PC-3 (cell line): Measurements from ENCODE around the gene MYO5A. TPM values are rescaled to one million over a fixed set of nuclear protein-coding genes. Genes with fewer than 3 reads are reported as not detected.

ENCODE experiments used
- ATAC-seq: fragments of 200-7000 bp; cut with Tn5 transposase; 2 replicates; pipeline ENCODE4 v1.9.1; 2020; ENCODE audit warnings: mild to moderate bottlenecking, moderate library complexity
- BruUV-seq: library from RNA; stranded (reverse); fragments of 400-500 nt; replicated peaks from 2 replicates; lab custom pipeline; 2021; lab: Mats Ljungman, UMichigan
- CTCF ChIA-PET: fragments of 300-600 bp; sonication (Branson Sonifier 250); formaldehyde crosslinking; loops from one replicate; lab custom pipeline; 2022; ENCODE audit warnings: antibody characterized with exemption; lab: Charles Lee
- POLR2A ChIA-PET: fragments of 300-600 bp; sonication (Branson Sonifier 250); formaldehyde crosslinking; loops from one replicate; lab custom pipeline; 2022; ENCODE audit warnings: antibody characterized with exemption; ENCODE audit not compliant: unreplicated experiment; lab: Charles Lee
- DNase-seq: peaks from one replicate; pipeline ENCODE4 v3.0.0-alpha.2; 2015
- H2AFZ ChIP-seq: fragments of 300-600 bp; sonication (generic); 2 replicates; pipeline ENCODE4 v1.6.0; 2016; ENCODE audit warnings: antibody characterized with exemption, low read length
- H3F3A ChIP-seq: fragments of 300-600 bp; sonication (generic); one replicate; pipeline ENCODE4 v1.6.0; 2017; ENCODE audit warnings: antibody characterized with exemption, low read length, control low read depth, mild to moderate bottlenecking; ENCODE audit not compliant: unreplicated experiment
- H3K27ac ChIP-seq: fragments of 300-600 bp; sonication (generic); 2 replicates; pipeline ENCODE4 v1.5.1; 2016; ENCODE audit warnings: mild to moderate bottlenecking, low read length
- H3K27me3 ChIP-seq: fragments of 300-600 bp; sonication (generic); 2 replicates; pipeline ENCODE4 v1.6.1; 2016; ENCODE audit warnings: low read length, mixed read lengths
- H3K36me3 ChIP-seq: fragments of 300-600 bp; sonication (generic); 2 replicates; pipeline ENCODE4 v1.6.1; 2016; ENCODE audit warnings: low read depth, mixed run types, low read length, mixed read lengths
- H3K4me1 ChIP-seq: fragments of 300-600 bp; sonication (generic); 2 replicates; pipeline ENCODE4 v1.5.1; 2016; ENCODE audit warnings: low read length; ENCODE audit not compliant: insufficient read depth
- H3K4me2 ChIP-seq: fragments of 300-600 bp; sonication (generic); 2 replicates; pipeline ENCODE4 v1.6.0; 2016; ENCODE audit warnings: low read length
- H3K4me3 ChIP-seq: fragments of 300-600 bp; sonication (generic); 2 replicates; pipeline ENCODE4 v1.5.1; 2016; ENCODE audit warnings: mild to moderate bottlenecking, low read length, mixed read lengths
- H3K79me2 ChIP-seq: fragments of 300-600 bp; sonication (generic); 2 replicates; pipeline ENCODE4 v1.6.1; 2017; ENCODE audit warnings: low read length, mixed read lengths
- H3K9ac ChIP-seq: fragments of 300-600 bp; sonication (generic); 2 replicates; pipeline ENCODE4 v1.6.0; 2016; ENCODE audit warnings: mild to moderate bottlenecking, low read length
- H3K9me2 ChIP-seq: fragments of 300-600 bp; sonication (generic); replicated peaks from 2 replicates; pipeline ENCODE4 v1.6.1; 2016; ENCODE audit warnings: mixed run types, low read length, mixed read lengths
- H3K9me3 ChIP-seq: fragments of 300-600 bp; sonication (generic); 2 replicates; pipeline ENCODE4 v1.6.1; 2016; ENCODE audit warnings: low read length, mixed read lengths
- H4K20me1 ChIP-seq: fragments of 300-600 bp; sonication (generic); 2 replicates; pipeline ENCODE4 v1.6.1; 2016; ENCODE audit warnings: low read length, mixed read lengths
- CTCF ChIP-seq: fragments of 300-600 bp; sonication (generic); conservative IDR thresholded peaks from 2 replicates; pipeline ENCODE4 v1.5.1; 2017; ENCODE audit warnings: antibody characterized with exemption, low read depth, mild to moderate bottlenecking, low read length
- EZH2 ChIP-seq: fragments of 300-600 bp; sonication (generic); IDR thresholded peaks from one replicate; pipeline ENCODE4 v1.6.1; 2017; ENCODE audit warnings: antibody characterized with exemption, mild to moderate bottlenecking, low read length; ENCODE audit not compliant: unreplicated experiment
- EZH2phosphoT487 ChIP-seq: fragments of 300-600 bp; sonication (generic); IDR thresholded peaks from 2 replicates; pipeline ENCODE4 v1.6.1; 2018; ENCODE audit warnings: mild to moderate bottlenecking, antibody characterized with exemption, low read length, borderline replicate concordance
- intact Hi-C: fragments of 100-400 bp; cut with micrococcal nuclease; formaldehyde crosslinking; loops from 2 replicates; pipeline ENCODE4 v1.9.0; 2023
- total RNA-seq: library from RNA; depleted of rRNA; stranded (reverse); fragments of >200 nt; gene quantifications from 2 replicates; pipeline ENCODE4 v1.2.3, GENCODE V29; 2014

The MYO5A gene
- total RNA-seq, 1 experiment from 2014 or later: 42.1 TPM

- BruUV-seq: no TSS peak
- ChIA-PET POLR2A (no interaction called here), CTCF (no interaction called here)
- TF ChIP-seq EZH2 (no peak), CTCF (no peak), EZH2phosphoT487 (no peak)
- Histone ChIP-seq H3K4me3 (no peak overlapping the region), H3K79me2 (peaks cover 30% of the 10 kb centered on the region), H3K36me3 (peaks cover 15% of the 10 kb centered on the region; the same call in 1 of the 2 replicates), H3K9me2 (no peaks in the 10 kb centered on the region), H3K27me3 (no peaks in the 10 kb centered on the region), H3K4me2 (no peak overlapping the region), H3K9me3 (no peaks in the 10 kb centered on the region), H2AFZ (no peak overlapping the region), H3K4me1 (no peaks in the 10 kb centered on the region), H3K9ac (no peak overlapping the region), H3K27ac (no peak overlapping the region), H4K20me1 (no peaks in the 10 kb centered on the region), H3F3A (no peaks in the 10 kb centered on the region)
- DNase-seq: no peak
- intact Hi-C loops: no loop called here
- no peak for ATAC-seq
Observed at GRCh38 chr15:52281085-52282035, 247.3 kb downstream of the MYO5A start.

GRCh38 chr15:52280326-52281084, 248.2 kb downstream of the MYO5A start:
- Histone ChIP-seq H3K36me3 (peaks cover 23% of the 10 kb centered on the region; the same call in 1 of the 2 replicates), H3K27me3 (no peaks in the 10 kb centered on the region), H3K4me3 (no peak overlapping the region), H2AFZ (no peak overlapping the region), H4K20me1 (no peaks in the 10 kb centered on the region), H3K9me3 (no peaks in the 10 kb centered on the region), H3K4me2 (no peak overlapping the region), H3K9ac (no peak overlapping the region), H3K4me1 (no peaks in the 10 kb centered on the region), H3K27ac (no peak overlapping the region), H3K79me2 (peaks cover 28% of the 10 kb centered on the region), H3F3A (no peaks in the 10 kb centered on the region), H3K9me2 (no peaks in the 10 kb centered on the region)
- intact Hi-C loops: no loop called here
- CTCF ChIA-PET: no interaction called here
- no peak for TF ChIP-seq EZH2
- no peak for TF ChIP-seq EZH2phosphoT487
- no peak for TF ChIP-seq CTCF
- ATAC-seq (no peak), DNase-seq (no peak)
- POLR2A ChIA-PET: no interaction called here
- no TSS peak for BruUV-seq
